ENCODE data around the gene DMAC2.
"Not testable (repeated sequence)": the region's sequence is repeated elsewhere in the genome, so short reads cannot be mapped to it uniquely, and the experiment has no call there.

Gene DMAC2

DNA sequence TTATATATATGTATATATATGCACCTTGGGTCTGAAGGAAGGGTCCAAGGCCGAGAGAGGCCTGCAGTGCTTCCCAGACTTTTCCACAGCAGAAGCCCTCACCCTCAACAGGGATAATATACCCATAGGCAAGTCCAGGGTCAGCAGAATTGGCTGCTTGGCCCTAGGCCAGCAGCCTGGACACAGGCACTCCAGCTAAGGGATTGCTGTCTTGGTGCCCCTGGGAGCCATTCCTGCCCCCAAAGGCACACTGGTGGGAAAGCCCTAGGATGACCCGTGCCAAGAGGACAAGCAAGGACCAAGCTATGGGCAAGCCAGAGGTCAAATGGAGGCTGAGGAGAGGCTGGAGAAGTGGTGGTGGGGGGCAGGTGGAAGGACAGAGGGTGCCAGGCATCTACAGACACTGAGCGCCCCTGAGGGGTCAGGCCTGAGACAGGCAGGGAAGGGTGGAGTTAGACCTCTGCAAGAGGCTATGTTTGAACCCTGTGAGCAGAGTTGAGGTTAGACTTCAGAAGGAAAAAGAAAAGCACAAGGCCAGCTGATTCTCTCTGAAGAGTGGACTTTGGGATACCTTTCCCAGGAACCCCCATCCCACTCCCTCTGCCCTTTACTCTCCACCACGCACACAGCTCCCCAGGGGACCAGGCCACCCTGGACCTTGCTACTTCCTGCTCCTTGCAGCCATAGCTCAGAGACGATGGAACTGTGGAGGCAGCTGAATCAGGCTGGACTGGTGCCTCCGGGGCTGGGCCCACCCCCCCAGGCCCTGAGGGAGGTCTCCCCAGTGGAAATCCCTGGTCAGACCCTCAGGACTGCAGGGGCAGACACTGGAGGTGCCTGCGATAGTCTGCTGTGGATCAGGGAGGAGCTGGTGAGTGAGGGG is 3.0 kb upstream of the DMAC2 start, which contains the start of gene ERICH4:
Gene ERICH4, plus strand, starts transcription at position 684 of the 883 bp plus-strand sequence. Its CDS starts 14 bp downstream, at position 698.
- no peak for DNase-seq (ENCODE audit: low read depth)

DNA sequence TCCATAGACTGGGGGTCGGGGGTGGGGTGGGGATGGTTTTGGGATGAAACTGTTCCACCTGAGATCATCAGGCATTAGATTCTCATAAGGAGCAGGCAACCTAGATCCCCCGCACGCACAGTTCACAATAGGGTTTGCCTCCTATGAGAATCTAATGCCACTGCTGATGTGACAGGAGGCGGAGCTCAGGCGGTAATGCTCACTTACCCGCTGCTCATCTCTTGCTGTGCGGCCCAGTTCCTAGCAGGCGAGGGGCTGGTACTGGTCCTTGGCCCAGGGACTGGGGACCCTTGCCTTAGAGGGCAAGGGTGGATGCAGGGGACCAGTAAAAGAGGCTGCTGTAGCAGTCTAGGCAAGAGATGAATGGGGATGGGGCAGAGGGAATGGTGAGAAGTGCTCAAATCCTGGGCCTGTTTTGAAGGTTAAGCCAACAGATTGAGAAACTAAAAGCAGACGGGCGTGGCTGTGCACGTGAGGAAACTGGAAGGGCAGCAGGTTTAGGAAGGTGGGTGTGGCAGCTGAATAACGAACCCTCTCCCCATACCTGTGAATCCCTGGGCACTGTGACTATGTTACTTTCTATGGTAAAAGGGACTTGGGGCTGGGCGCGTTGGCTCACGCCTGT is 1.7 kb upstream of the DMAC2 start:
- no peak for DNase-seq (ENCODE audit: low read depth)

DNA sequence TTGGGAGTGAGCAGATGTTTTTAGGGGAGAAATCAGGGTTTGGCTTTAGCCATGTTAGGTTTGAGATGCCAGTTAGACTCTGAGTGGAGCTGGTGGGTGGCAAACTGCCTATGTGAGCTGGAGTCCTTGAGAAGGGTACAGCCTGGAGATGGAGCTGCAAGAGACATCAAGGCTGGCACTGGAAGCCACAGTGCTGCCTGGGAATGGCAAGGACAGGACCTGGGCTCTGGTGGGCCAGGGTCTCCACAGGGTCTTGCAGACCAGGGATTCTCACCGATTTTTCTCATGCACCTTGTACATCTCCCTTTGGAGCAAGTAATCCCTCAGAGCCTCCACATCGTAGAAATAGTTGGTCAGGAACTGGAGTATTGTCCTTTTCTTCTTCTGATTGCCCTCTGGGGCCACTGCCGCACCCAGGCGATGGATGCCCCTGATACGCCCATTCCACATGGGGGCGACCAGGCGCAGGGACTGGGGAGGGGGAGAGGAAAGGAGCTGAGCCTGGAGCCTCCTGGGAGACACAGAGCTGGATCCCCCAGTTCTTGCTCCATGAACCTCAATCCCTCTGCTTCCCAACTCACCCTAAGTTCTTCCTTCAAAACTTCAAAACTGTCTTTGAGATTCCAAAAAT is 1.7 kb downstream of the DMAC2 start:
- DNase-seq (ENCODE audit: low read depth), result no peak

DNA sequence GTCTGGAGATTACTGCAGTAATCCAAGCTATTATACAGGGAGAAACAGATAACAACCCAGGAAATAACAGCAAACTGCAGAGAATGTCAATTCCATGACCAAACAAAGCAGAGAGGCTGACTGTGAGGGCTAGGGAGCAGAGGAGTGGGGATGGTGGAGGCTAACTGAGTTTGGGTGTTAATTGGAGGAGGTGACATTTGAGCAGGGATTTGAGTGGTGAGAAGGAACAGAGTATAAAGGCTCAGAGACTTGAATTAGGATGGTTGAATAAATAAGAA is 3.1 kb downstream of the DMAC2 start:
- no peak for DNase-seq (ENCODE audit: low read depth)

DNA sequence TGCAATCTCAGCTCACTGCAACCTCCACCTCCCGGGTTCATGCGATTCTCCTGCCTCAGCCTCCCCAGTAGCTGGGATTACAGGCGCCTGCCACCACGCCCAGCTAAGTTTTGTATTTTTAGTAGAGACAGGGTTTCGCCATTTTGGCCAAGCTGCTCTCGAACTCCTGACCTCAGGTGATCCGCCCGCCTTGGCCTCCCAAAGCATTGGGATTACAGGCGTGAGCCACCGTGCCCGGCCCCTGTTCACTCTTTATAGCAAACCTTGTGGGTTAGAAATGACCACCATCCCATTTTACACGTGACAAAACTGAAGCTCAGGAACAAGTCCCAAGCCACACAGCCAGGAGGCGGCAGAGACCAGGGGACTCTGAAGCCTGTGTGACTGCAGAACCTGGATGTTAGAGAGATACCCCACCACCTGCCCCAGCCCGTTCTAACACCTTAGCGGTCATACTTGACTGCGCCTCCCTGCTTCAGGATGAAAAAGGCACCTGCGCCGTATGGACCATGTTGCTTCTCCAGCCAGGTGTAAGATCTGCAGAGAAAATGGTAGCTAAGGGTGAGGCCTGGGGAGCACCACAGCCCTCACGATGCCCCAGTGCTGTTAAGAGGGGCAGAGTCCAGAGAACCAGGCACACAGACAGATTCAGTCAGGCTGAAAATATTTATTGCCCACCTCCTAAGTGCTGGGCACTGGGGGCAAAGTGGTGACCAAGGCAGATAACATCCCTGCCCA is 3.6 kb downstream of the DMAC2 start:
- DNase-seq (ENCODE audit: low read depth), result no peak

DNA sequence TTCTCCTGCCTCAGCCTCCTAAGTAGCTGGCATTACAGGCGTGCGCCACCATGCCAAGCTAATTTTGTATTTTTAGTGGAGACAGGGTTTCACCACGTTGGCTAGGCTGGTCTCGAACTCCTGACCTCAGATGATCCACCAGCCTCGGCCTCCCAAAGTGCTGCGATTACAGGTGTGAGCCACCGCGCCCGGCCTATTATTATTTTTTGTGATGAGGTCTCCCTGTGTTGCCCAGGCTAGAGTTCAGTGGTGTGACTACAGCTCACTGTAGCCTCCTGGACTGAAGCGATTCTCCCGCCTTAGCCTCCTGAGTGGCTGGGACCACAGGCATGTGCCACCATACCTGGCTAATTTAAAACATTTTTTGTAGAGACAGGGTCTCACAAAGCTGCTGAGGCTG is 4.3 kb downstream of the DMAC2 start:
- DNase-seq (ENCODE audit: low read depth), result not testable (repeated sequence)

DNA sequence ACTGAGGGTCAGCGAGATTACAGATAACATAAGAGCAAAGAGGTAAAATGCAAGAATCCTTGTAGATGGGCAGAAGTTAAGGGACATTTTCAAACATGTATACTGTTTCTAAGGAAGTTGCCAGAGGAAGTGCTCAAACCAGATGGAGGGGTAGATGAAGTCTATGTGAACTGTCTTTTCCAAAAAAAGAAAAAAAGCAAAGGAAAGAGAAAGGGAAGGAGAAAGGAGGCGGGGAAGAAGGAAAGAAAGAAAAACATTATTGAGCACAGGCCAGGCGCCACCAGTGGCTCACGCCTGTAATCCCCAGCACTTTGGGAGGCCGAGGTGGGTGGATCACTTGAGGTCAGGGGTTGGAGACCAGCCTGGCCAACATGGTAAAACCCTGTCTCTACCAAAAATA is 5.3 kb downstream of the DMAC2 start:
- no peak for DNase-seq (ENCODE audit: low read depth)

DNA sequence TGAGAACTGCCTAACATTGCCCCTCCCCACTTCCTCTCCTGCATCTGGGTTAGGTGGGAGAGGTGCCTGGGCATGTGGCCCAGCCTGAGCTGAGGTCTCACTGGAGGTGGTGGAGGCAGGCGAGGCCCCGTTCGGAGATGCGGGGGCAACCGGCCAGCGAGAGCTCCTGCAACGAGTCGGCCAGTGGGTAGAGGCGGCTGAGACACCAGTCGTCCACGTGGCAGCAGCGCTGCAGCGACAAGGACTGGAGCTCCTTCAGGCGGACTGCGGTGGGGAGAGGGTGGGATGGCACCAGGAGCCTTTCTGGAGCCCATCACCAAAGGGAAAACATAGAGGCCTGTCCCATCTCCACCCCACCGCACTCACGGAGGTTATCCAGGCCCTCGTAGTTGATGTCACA is 6.5 kb downstream of the DMAC2 start:
- no peak for DNase-seq (ENCODE audit: low read depth)

DNA sequence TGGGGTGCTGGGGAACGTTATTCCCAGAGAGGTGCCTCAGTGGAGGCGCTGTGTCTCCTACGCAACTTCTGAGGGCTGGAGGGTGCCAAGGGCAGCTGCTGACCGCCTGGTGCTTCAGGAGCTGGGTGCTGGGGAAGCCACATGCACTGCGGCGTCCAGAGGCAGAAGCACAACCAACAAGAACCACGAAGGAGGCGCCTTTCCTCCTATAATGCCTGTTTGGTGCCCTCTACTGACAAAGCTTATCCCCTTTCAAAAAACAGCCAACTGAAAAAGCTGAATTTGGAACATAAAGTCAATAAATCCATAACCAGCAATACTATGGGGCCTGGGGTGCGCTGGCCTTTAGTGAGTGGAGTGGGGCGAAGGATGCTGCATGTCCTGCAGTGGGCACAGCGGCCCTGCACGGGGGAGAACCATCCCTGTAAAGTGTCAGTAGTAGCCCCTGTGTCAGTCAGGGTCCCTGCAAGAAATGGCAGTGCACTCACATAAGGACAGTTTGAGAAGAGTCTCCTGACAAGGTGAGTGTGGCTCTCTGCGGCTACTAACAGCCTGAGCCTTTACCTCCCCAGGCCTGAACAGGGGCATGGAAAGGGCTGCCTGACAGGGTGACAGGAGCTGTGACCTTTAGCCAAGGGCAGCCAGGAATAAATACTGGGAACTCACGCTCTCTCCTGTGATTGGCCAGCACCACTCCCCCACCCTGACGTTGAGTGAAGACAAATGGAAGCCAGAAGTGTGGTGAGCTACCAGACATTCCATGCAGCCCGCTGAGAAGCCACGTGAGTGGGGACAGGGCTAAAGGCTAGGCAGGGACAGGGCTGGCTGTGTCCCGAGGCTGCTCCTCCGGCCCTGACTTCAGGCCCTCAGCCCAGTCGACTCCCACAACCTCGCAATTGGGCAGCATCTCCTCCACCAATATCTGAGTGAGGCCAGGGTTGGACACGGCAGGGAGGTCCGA is 8.0 kb downstream of the DMAC2 start:
- DNase-seq (ENCODE audit: low read depth), result no peak

DNA sequence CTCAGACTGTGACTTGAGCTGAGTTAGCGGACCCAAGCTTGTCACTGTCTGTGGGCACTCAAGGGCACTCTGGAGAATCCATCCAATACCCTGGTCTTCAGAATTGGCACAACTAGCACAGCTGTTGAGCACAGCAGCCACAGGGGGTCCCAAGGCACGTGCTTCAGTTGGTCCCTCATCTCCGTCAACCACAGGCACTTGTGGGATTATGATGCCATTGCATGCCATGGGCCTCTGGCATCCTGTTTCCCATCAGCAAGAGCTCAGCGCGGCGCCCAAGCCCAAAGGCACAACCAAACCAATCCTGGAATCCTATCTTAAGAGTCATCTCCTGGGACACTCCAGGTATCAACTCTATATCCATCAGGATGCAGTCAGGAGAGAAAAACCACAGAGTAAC is 8.8 kb downstream of the DMAC2 start:
- no peak for DNase-seq (ENCODE audit: low read depth)

DNA sequence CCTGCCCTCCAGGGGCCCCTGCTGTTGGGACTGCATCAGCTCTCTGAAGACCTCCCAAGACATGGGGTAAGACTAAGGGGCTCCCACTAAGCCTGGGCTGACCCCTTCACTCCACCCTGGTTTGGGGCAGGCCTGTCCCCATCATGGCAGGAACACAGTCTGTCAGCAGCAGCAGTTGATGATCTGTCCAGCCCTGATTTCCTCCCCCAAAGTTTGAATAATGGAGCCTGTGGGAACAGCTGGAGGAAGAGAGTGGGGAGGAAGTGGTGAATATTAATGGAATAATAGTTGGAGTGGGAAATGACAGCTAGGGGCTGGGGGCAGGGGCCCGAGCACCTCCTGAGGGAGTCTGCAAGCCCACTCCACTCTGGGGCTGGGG is 11.2 kb downstream of the DMAC2 start:
- DNase-seq (ENCODE audit: low read depth), result no peak

DNA sequence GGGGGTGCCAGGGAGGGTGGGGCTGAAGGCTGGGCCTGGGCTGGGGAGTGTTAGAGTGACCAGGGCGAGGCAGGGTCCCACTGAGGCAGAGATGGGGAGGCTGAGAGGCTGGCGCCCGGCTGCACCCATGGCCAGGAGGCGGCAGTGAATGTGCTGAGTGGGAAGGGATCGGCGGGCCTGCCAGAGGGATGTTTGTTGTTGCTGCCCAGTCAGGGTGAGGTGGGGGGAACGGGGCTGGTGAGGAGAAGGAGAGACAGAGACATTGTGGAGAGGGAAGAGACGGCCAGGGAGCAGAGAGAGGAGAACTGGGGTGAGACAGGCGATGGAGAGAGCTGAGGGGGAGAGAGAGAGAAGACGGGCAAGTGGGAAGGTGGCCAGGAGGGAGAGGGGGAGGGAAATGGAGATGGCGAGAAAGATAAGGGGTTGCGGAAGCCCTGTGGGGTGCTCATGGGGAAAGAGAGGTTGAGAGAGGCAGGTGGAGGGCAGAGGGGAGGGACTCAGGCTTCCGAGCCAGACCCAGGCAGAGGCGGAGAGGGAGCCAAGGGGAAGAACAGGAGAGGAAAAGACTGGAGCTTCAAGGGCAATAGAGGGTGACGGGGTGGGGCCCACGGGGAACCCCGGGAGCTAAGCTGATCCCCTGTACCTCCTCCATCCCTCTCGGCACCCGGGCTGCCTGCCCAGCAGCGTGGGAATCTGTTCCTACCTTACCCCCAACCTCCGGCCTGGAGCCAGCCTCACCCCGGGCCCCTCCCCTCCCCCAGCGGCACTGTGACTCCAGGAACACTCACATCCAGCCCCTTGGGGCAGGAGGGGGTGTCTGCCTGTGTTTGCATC is 11.8 kb downstream of the DMAC2 start:
- no peak for DNase-seq (ENCODE audit: low read depth)

DNA sequence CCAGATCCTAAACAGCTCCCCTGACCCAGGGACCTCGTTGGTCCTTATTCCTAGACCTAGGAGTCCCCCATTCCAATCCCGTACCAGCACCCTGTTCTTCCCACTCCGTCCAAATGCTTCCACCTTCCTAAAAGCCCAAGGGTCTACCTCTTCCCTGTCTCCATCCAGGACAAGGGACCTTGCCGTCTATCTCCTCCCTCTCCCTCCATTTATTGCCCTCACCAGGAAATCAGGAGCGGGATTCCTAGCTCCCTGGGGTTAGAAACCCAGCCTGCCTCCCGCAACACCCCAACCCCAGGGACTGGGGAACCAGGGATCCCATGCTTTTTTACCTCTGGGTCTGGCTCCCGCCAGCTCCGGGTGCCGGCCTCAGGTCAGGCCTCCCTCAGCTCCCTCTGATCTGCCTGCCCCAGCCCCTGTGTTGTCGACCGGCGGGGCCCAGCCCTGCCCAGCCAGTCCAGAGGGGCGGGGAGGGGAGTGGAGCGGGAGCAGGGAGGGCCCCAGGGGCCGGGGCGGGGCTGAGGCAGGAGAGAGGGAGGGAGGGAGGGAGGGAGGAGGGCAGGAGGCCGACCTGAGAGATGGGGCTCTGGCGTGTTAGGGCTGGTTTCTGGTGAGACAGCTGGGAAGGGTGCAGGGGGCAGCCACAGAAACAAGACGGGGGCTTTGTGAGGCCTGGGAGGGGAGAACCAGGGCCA is 12.6 kb downstream of the DMAC2 start, which contains the start of gene B3GNT8:
Gene B3GNT8, minus strand, starts transcription at position 423 of the 695 bp plus-strand sequence. CDS start 596 bp downstream, outside the sequence.
- no peak for DNase-seq (ENCODE audit: low read depth)

DNA sequence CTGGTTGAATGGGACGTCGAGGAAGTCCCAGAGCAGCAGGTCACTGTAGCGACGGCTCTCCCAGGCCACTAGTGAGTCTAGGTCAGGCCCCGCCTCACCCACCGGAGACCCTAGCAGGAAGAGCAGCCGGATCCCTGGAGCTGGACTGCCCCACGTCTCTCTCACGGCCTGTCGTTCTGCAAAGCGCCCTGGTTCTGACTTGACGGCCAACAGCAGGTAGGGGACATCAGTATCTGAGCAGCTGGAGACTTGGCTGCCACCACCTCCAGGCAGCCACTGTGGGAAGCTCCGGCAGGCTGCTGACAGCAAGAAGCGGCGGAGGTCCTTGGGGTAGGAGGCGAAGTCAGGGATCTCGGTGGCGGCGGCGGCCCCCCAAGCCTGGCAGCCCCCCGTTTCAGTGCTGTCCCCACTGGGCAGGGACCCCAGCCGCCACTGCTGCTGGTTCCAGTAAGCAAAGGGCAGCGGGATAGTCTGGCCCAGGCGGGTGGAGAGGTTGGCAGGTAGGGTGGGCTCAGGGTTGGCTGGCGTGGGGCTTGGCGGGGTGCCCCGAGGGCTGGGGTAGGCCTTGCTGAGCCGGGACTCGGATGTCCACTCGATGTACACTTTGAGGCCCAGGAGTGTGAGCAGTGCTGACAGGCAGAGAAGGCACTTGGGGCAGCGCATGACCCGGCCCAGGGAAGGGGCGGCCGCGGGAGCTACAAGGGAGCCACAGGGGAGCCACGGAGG is 13.4 kb downstream of the DMAC2 start:
- no peak for DNase-seq (ENCODE audit: low read depth)

DNA sequence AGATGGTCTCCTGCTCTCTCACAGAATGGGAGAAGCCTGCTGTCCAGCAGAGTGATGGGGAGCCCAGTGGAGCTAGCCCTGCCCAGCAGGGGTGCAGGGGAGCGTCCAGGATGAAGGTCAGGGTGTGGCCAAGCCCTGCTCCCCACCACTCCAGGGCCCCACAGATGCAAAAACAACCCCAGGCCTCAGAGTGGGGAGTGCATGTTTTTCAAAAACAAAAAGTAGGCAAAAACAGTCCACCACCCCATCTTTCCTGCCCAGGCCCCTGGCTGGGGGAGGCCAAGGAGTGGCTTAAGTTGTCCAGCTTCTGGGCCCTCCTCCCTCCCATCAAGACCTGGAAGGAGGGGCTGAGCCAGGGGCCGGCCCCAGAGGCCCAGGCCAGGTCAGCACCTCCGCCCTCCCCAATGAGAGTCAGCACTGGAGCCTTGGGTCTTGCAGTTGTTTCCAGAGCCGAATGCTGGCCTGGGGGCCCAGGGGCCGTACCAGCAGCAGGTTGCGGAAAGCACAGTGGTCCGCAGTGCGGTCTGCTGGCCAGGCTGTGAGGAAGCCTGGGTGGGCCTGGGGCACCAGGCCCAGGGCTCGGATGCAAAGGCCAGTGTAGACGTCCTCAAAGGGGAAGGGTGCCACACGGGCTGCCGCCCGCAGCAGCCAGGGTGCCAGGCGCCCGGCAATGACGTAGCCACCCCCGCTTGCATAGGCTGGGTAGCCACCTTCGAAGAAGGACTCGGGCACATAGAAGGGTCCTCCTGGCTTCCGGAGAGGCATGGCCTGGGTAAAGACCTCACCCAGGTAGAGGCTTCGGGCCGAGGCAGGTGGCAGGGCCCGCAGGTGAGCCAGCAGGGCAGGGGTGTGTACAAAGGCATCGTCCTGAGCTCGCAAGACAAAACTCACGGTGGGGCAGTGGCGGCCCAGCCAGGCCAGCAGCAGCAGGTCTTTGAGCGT is 14.3 kb downstream of the DMAC2 start:
- no peak for DNase-seq (ENCODE audit: low read depth)

DNA sequence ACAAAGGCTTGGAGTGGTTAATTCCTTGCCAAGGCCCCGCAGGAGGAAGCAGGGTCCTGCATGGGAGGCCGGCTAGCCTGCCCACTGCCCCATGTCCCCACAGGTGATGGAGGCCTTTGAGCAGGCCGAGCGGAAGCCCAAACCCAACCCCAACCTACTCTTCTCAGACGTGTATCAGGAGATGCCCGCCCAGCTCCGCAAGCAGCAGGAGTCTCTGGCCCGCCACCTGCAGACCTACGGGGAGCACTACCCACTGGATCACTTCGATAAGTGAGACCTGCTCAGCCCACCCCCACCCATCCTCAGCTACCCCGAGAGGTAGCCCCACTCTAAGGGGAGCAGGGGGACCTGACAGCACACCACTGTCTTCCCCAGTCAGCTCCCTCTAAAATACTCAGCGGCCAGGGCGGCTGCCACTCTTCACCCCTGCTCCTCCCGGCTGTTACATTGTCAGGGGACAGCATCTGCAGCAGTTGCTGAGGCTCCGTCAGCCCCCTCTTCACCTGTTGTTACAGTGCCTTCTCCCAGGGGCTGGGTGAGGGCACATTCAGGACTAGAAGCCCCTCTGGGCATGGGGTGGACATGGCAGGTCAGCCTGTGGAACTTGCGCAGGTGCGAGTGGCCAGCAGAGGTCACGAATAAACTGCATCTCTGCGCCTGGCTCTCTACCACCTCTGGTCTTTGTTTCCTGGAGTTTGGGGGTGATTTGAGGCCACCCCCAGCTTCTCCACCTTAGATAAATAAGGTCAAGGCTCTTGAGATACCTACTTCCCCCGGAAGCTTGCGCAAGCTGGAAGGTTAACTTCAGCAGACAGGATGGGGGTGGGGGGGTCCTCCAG is 15.2 kb downstream of the DMAC2 start:
- DNase-seq (ENCODE audit: low read depth), result no peak

DNA sequence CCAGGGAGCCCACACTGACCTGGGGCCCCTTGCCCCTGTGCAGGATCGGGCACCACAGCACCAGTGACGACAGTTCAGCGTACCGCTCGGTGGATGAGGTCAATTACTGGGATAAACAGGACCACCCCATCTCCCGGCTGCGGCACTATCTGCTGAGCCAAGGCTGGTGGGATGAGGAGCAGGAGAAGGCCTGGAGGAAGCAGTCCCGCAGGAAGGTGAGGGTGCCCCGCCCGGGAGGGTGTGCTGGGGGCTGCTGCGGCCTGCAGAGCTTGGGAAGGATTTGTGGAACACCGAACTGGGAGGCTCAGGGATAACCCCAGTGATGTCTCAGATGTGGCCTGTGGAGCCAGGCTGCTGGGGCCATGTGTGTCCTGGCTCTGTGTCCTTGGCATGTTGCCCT is 16.8 kb downstream of the DMAC2 start:
- no peak for DNase-seq (ENCODE audit: low read depth)
